ENCODE results near the gene ACOX3. TPM values are rescaled to one million over a fixed set of nuclear protein-coding genes. Genes with fewer than 3 reads are reported as not detected.

The ACOX3 gene
- total RNA-seq, 1 donor from 2014 or later: 51.6 TPM

DNA sequence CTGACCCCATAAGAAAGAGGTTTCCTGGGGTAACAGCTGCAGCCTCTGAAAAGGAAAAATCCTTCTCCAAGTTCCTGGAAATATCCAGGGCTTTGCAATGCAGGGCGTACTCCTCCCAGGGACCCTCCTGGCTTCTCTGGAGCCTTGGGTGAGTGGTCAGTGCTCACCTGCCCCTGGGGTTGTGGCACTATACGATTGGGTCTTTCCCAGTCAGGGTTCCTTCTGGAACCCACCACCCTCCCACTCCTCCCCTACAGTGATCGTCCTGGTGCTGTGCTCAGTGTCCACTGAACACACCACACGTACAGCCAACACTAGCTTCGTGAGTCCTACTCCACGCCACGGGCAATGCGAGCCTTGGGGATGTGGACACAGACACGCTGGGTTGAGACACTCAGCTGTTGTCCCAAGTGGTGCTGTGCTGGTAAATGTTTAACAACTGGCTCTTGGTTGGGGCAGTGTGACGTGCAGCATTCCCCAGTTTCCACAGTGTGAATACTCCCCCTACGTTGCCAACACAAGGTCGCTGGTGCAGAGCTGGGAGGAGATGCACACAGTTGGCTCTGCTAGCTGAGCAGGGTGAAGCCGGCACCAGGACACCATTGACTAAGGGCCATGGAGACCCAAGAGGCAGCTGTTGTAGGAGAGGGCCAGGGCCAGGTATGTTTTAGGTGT lies 105.6 kb downstream of the ACOX3 start:
- Mint-ChIP-seq H3K27ac (ENCODE audit: unreplicated experiment) (no peak overlapping the region), H3K4me1 (ENCODE audit: low read depth) (peaks cover 5% of the 10 kb centered on the region), H3K36me3 (ENCODE audit: low read depth) (peaks cover 5% of the 10 kb centered on the region), H3K4me3 (ENCODE audit: unreplicated experiment) (no peak overlapping the region), H3K9me3 (ENCODE audit: low read depth) (peaks cover 12% of the 10 kb centered on the region), H3K27me3 (ENCODE audit: low read depth) (no peaks in the 10 kb centered on the region)
- peak; percentile 70 for DNase-seq (ENCODE audit: low spot score)
- TF ChIP-seq, protein P1, sequence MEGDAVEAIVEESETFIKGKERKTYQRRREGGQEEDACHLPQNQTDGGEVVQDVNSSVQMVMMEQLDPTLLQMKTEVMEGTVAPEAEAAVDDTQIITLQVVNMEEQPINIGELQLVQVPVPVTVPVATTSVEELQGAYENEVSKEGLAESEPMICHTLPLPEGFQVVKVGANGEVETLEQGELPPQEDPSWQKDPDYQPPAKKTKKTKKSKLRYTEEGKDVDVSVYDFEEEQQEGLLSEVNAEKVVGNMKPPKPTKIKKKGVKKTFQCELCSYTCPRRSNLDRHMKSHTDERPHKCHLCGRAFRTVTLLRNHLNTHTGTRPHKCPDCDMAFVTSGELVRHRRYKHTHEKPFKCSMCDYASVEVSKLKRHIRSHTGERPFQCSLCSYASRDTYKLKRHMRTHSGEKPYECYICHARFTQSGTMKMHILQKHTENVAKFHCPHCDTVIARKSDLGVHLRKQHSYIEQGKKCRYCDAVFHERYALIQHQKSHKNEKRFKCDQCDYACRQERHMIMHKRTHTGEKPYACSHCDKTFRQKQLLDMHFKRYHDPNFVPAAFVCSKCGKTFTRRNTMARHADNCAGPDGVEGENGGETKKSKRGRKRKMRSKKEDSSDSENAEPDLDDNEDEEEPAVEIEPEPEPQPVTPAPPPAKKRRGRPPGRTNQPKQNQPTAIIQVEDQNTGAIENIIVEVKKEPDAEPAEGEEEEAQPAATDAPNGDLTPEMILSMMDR (IDR thresholded peaks at IDR 0.05): no peak

DNA sequence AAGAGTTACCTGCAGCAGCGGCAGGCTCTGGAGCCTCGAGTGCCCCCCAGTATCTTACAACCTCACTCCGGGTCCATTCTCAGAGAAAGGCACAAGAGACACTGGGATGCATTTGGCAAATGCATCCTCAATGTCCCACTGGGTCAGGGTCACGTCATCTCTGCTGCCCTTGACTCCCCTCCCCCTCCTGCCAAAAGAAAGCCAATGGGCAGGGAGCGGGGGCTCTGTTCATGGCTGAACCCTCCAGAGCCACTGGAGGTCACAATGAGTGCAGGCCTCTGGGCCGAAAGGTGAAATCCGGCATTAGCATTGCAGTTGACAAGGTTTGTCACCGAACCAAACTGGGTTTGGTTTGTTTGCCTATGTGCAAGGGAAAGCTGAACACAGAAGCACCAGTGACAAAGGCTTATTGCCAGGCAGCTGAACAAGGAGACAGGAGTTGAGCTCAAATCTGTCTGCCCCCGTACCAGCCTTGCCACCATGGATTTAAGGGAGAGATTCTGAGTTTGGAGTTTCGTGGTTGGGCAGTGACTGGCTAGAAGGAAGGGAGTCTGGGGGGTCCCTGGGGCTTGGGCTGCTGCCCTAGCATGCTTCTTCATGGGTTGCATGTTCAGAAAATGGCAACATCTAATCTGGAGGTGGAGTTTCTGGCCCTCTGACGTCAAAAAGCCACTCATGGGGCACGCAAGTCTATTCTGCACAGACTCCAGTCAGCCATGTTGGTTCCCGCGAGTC lies 106.6 kb downstream of the ACOX3 start:
- peaks cover 5% of the 10 kb centered on the region for H3K4me1 Mint-ChIP-seq (ENCODE audit: low read depth)
- H3K4me3 Mint-ChIP-seq (ENCODE audit: unreplicated experiment): no peak overlapping the region
- H3K27ac Mint-ChIP-seq (ENCODE audit: unreplicated experiment): no peak overlapping the region
- no peaks in the 10 kb centered on the region for H3K27me3 Mint-ChIP-seq (ENCODE audit: low read depth)
- TF ChIP-seq, protein P1 (IDR thresholded peaks at IDR 0.05): no peak
- DNase-seq (ENCODE audit: low spot score): peak; percentile 51
- peaks cover 12% of the 10 kb centered on the region for H3K9me3 Mint-ChIP-seq (ENCODE audit: low read depth)
- peaks cover 5% of the 10 kb centered on the region for H3K36me3 Mint-ChIP-seq (ENCODE audit: low read depth)

DNA sequence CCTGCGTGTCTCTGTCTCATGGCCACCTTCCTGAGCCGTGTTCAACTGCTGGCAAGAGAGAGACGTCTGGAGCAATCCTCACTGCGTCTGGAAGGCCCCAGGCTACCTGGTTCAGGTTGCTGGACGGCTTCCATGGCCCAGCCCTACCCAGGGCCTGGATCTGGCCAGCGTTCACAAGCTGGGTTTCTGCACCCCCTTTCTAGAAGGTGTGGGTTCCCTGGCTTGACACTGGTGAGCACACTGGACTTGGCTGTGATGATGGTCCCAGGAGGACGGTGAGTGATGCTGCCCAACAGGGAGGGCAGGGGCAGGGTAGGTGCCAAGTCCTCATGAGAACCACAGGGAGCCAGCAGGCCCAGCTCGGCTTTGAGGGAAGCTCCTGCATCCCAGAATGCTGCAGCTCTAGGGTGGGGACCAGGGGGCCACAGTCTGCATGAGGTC lies 107.6 kb downstream of the ACOX3 start:
- Mint-ChIP-seq H3K4me3 (ENCODE audit: unreplicated experiment) (no peak overlapping the region), H3K4me1 (ENCODE audit: low read depth) (peaks cover 5% of the 10 kb centered on the region), H3K27ac (ENCODE audit: unreplicated experiment) (no peak overlapping the region), H3K27me3 (ENCODE audit: low read depth) (no peaks in the 10 kb centered on the region), H3K36me3 (ENCODE audit: low read depth) (peaks cover 5% of the 10 kb centered on the region), H3K9me3 (ENCODE audit: low read depth) (peaks cover 12% of the 10 kb centered on the region)
- DNase-seq (ENCODE audit: low spot score): peak; percentile 54
- TF ChIP-seq, protein P1 (IDR thresholded peaks at IDR 0.05): no peak

DNA sequence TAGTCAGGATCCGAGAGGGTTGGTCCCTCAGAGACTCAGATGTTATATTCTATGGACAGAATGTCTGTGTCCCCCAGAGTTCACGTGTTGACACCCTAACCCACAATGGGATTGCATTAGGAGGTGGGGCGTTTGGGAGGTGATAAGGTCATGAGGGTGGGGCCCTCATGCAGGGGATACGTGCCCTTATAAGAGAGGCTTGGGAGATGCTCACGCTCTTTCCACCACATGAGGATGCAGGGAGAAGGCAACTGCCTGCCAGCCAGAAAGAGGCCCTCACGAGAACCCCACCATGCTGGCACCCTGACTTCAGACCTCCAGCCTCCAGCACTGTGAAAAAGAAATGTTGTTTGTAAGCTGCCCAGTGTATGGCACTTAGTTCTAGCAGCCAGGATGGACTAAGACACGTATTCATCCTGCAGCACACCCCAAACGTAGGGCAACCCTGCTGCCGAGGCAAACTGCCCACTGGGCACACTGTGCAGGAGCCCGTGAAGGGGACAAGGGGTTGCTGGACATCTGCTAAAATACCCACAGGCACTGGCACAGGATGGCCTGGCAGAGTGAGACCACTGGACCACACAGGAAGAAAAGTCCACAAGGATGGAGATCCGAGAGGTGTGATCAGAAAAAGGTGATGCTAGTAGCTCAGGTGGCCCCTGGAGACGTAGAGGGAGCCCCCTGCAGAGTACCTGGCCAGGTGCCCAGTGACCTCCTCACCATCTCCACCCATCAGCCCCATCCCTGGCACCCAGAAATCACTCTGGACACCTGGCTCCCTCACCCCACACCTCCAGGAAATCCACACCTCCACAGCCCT lies 108.3 kb downstream of the ACOX3 start:
- H3K27me3 Mint-ChIP-seq (ENCODE audit: low read depth): no peaks in the 10 kb centered on the region
- H3K9me3 Mint-ChIP-seq (ENCODE audit: low read depth): peaks cover 12% of the 10 kb centered on the region
- H3K36me3 Mint-ChIP-seq (ENCODE audit: low read depth): peaks cover 5% of the 10 kb centered on the region
- H3K4me1 Mint-ChIP-seq (ENCODE audit: low read depth): peaks cover 5% of the 10 kb centered on the region
- peak; percentile 56 for DNase-seq (ENCODE audit: low spot score)
- TF ChIP-seq, protein P1 (IDR thresholded peaks at IDR 0.05): no peak
- no peak overlapping the region for H3K4me3 Mint-ChIP-seq (ENCODE audit: unreplicated experiment)
- H3K27ac Mint-ChIP-seq (ENCODE audit: unreplicated experiment): no peak overlapping the region

DNA sequence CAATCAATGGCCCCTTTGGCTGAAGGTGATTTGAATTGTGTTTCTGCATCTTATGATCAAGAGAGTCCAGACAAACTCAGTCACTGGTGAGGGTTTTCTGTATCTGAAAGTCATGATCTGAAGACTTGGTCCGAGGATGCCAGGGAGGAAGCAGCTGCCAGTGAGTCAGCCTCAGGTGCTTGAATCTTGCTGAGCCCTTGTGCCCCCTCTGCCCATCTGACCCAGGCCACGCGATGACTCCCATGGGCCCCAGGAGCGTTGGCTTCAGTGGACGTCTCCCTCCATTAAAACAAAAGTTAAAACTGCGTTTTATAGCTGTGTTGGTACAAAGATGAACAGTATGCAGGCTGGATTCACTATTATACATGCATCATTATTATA lies 109.0 kb downstream of the ACOX3 start:
- Mint-ChIP-seq H3K27ac (ENCODE audit: unreplicated experiment) (no peak overlapping the region), H3K4me3 (ENCODE audit: unreplicated experiment) (no peak overlapping the region)
- TF ChIP-seq, protein P1 (IDR thresholded peaks at IDR 0.05): no peak

More for the DNA sequence above, 109.0 kb downstream of the ACOX3 start:
- DNase-seq (ENCODE audit: low spot score): peak; percentile 40
- Mint-ChIP-seq H3K4me1 (ENCODE audit: low read depth) (peaks cover 5% of the 10 kb centered on the region), H3K27me3 (ENCODE audit: low read depth) (no peaks in the 10 kb centered on the region), H3K36me3 (ENCODE audit: low read depth) (peaks cover 5% of the 10 kb centered on the region), H3K9me3 (ENCODE audit: low read depth) (peaks cover 14% of the 10 kb centered on the region)

Measured in chondrocyte (in vitro differentiated cells).